ENCODE results near the gene SPATA13.

DNA sequence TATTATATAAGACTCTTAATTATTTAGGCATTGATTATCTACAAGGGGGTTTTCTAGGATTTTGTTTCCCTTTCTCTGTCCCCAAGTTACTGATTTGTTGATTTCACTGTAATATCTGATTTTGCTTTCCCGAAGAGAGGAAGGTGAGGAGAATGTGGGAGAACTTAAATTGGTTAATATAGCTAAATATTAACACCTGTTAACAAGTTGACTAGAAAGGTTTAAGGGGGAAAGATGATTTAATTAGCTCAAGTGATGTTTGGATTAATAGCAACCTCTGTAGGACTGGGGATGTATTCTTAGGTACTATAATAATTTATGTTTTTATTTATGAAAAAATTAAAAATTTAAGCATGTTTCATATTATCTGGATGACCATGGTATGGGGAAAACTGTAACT lies 35.1 kb downstream of the SPATA13 start:
- TF ChIP-seq CTCF (IDR thresholded peaks at IDR 0.05), result no peak
- no peak for TF ChIP-seq EZH2 (IDR thresholded peaks at IDR 0.05; ENCODE audit: borderline replicate concordance, insufficient read depth, low read depth, low read length, poor library complexity, severe bottlenecking)

Data from B cell (primary cell).